Measurements from ENCODE around the gene USF3.

- TF ChIP-seq CTCF (CRISPR knock-in tag; IDR thresholded peaks at IDR 0.05) = no peak
- no peak for TF ChIP-seq KAT2B (IDR thresholded peaks at IDR 0.05; ENCODE audit: borderline replicate concordance, low read depth, low read length)
- TF ChIP-seq TCF7L2 (IDR thresholded peaks at IDR 0.05; ENCODE audit: low read depth, low read length) = no peak
- TF ChIP-seq, protein P1, sequence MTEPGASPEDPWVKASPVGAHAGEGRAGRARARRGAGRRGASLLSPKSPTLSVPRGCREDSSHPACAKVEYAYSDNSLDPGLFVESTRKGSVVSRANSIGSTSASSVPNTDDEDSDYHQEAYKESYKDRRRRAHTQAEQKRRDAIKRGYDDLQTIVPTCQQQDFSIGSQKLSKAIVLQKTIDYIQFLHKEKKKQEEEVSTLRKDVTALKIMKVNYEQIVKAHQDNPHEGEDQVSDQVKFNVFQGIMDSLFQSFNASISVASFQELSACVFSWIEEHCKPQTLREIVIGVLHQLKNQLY (CRISPR knock-in tag; IDR thresholded peaks at IDR 0.05) = no peak
- TF ChIP-seq YEATS4 (CRISPR knock-in tag; IDR thresholded peaks at IDR 0.05; ENCODE audit: borderline replicate concordance) = no peak
- no peak for TF ChIP-seq ZNF589 (CRISPR knock-in tag; conservative IDR thresholded peaks at IDR 0.05)
- TF ChIP-seq RXRA (CRISPR knock-in tag; IDR thresholded peaks at IDR 0.05) = no peak
- no peak for TF ChIP-seq KLF9 (CRISPR knock-in tag; IDR thresholded peaks at IDR 0.05; ENCODE audit: low read depth)
- TF ChIP-seq ZNF24 (IDR thresholded peaks at IDR 0.05) = no peak
- TF ChIP-seq TCF7 (IDR thresholded peaks at IDR 0.05; ENCODE audit: low read depth) = no peak
- no peak for TF ChIP-seq ZNF274 (CRISPR knock-in tag; IDR thresholded peaks at IDR 0.05)
- TF ChIP-seq REPIN1 (CRISPR knock-in tag; IDR thresholded peaks at IDR 0.05; ENCODE audit: borderline replicate concordance, low read depth) = 0 out of 2 replicates have a peak, but pooled peaks have one; percentile 28
Observed at GRCh38 chr3:113664523-113665094, 31.8 kb downstream of the USF3 start.
